ENCODE data around the gene CKM.

Gene CKM

GRCh38 chr19:45362291-45362690 lies 39.6 kb upstream of the CKM start:
- no peak overlapping the region for H3K27ac ChIP-seq
- TF ChIP-seq CTCF (IDR thresholded peaks at IDR 0.05): no peak
- TF ChIP-seq ZFX (IDR thresholded peaks at IDR 0.05; ENCODE audit: borderline replicate concordance): no peak

- H3K27ac ChIP-seq: no peak overlapping the region
- TF ChIP-seq ZFX (IDR thresholded peaks at IDR 0.05; ENCODE audit: borderline replicate concordance): no peak
- TF ChIP-seq CTCF (IDR thresholded peaks at IDR 0.05): no peak
Measured at GRCh38 chr19:45361608-45362007, 38.9 kb upstream of the CKM start.

- TF ChIP-seq ZFX (IDR thresholded peaks at IDR 0.05; ENCODE audit: borderline replicate concordance) (no peak), CTCF (IDR thresholded peaks at IDR 0.05) (no peak)
- H3K27ac ChIP-seq: no peak overlapping the region
Measured at GRCh38 chr19:45358213-45358792, 35.6 kb upstream of the CKM start.

- TF ChIP-seq ZFX (IDR thresholded peaks at IDR 0.05; ENCODE audit: borderline replicate concordance) (no peak), CTCF (IDR thresholded peaks at IDR 0.05) (no peak)
- no peak overlapping the region for H3K27ac ChIP-seq
Measured at GRCh38 chr19:45357445-45357783, 34.7 kb upstream of the CKM start.

- TF ChIP-seq ZFX (IDR thresholded peaks at IDR 0.05; ENCODE audit: borderline replicate concordance): no peak
- no peak overlapping the region for H3K27ac ChIP-seq
Measured at GRCh38 chr19:45356760-45357444, 34.2 kb upstream of the CKM start.

- no peak for TF ChIP-seq ZFX (IDR thresholded peaks at IDR 0.05; ENCODE audit: borderline replicate concordance)
- no peak for TF ChIP-seq CTCF (IDR thresholded peaks at IDR 0.05)
- no peak overlapping the region for H3K27ac ChIP-seq
Measured at GRCh38 chr19:45355910-45356309, 33.2 kb upstream of the CKM start.

GRCh38 chr19:45355402-45355801 lies 32.7 kb upstream of the CKM start:
- TF ChIP-seq ZFX (IDR thresholded peaks at IDR 0.05; ENCODE audit: borderline replicate concordance) (no peak), CTCF (IDR thresholded peaks at IDR 0.05) (no peak)
- no peak overlapping the region for H3K27ac ChIP-seq
